Stimulated activated CD8-positive, alpha-beta memory T cell treated with anti-CD3 and anti-CD28 coated beads, Interleukin-7, amount 100 ng/mL, for 4 hours (primary cell): ENCODE measurements around the gene MX1.

Source experiments
- DNase-seq, 2 donors: peaks; one replicate each; pipeline ENCODE4 v3.0.0-alpha.2; 2020; ENCODE audit warnings: low read depth in 2 of 2

The MX1 gene

GRCh38 chr21:41490330-41490729 lies 64.3 kb downstream of the MX1 start:
- no peak for DNase-seq

- no peak for DNase-seq
Observed at GRCh38 chr21:41491412-41491811, 65.4 kb downstream of the MX1 start.

GRCh38 chr21:41494242-41494641 lies 68.2 kb downstream of the MX1 start:
- DNase-seq, result no peak

GRCh38 chr21:41497008-41497407 lies 71.0 kb downstream of the MX1 start:
- no peak for DNase-seq

GRCh38 chr21:41497788-41498187 lies 71.7 kb downstream of the MX1 start:
- DNase-seq, result no peak

GRCh38 chr21:41499920-41500319 lies 73.9 kb downstream of the MX1 start:
- DNase-seq, result no peak

- DNase-seq, result no peak
Observed at GRCh38 chr21:41500363-41500762, 74.3 kb downstream of the MX1 start.

- no peak for DNase-seq
Observed at GRCh38 chr21:41500931-41501381, 74.9 kb downstream of the MX1 start.

- DNase-seq, result no peak
Observed at GRCh38 chr21:41501919-41502318, 75.9 kb downstream of the MX1 start.

- no peak for DNase-seq
Observed at GRCh38 chr21:41503331-41503730, 77.3 kb downstream of the MX1 start.

GRCh38 chr21:41504030-41504429 lies 78.0 kb downstream of the MX1 start:
- DNase-seq, result no peak

GRCh38 chr21:41506005-41506594 lies 80.1 kb downstream of the MX1 start:
- DNase-seq, result no peak

- no peak for DNase-seq
Observed at GRCh38 chr21:41506611-41507520, 80.8 kb downstream of the MX1 start.

GRCh38 chr21:41507521-41508414 lies 81.7 kb downstream of the MX1 start, which contains the start of gene TMPRSS2:
TSS of gene TMPRSS2 (minus strand) at chr21:41508158. CDS start at chr21:41498133, 10,025 bp downstream.
- no peak for DNase-seq

GRCh38 chr21:41508415-41509144 lies 82.5 kb downstream of the MX1 start:
- no peak for DNase-seq
